Rectal smooth muscle tissue (tissue), 1 donor: Measurements from ENCODE around the gene ITPR2.
"Not testable (repeated sequence)": the region's sequence is repeated elsewhere in the genome, so short reads cannot be mapped to it uniquely, and the experiment has no call there.

Experiments
- H3K27ac ChIP-seq: one replicate; pipeline ENCODE4 v1.7.0; 2013; ENCODE audit warnings: low read depth, low read length, inconsistent platforms
- H3K27me3 ChIP-seq: one replicate; pipeline ENCODE4 v1.7.0; 2013; ENCODE audit warnings: low read length; ENCODE audit not compliant: control insufficient read depth, insufficient read depth
- H3K36me3 ChIP-seq: one replicate; pipeline ENCODE4 v1.7.0; 2013; ENCODE audit warnings: low read length; ENCODE audit not compliant: control insufficient read depth, insufficient read depth
- H3K4me1 ChIP-seq: one replicate; pipeline ENCODE4 v1.7.0; 2013; ENCODE audit warnings: low read length; ENCODE audit not compliant: control insufficient read depth, insufficient read depth
- H3K4me3 ChIP-seq: one replicate; pipeline ENCODE4 v1.7.0; 2013; ENCODE audit warnings: low read length
- H3K9ac ChIP-seq: one replicate; pipeline ENCODE4 v1.7.0; 2013; ENCODE audit warnings: low read length

Gene ITPR2

DNA sequence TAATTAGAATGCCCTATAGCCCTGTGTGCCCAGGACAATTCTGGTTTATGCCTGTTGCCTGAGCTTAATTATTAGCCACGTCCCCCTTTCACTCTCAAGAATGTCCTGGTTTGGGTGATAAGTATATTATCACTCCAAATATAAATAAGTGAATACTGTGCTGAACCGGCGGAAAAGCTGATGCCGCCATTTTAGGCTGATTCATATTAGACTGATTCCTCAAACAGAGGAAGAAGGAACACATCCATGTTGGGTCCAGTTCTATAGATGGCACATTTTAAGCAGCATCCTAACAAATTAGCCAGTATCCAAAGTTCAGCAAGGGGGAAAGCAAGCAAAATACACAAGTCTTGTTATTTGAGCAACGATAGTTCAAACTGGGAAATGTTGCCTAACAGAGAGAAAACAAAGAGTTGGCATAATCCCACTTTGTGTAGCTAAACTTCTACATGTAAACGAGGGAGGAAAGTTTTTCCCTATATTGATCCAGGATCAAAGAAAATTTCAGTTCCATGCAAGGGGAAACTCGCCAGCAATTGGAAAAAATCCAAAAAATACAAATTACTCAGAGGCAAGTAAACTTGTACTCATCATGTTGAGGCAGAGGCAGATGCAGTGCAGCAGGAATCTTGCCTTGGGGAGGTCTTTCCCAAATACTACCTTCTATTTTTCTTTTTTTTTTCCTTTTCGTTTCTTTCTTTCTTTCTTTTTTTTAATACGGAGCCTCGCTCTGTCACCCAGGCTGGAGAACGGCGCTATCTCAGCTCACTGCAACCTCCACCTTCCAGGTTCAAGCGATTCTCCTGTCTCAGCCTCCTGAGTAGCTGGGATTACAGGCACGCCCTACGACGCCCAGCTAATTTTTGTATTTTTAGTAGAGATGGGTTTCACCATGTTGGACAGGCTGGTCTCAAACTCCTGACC is 96.2 kb downstream of the ITPR2 start:
- Histone ChIP-seq H3K4me1 (peaks cover 15% of the 10 kb centered on the region), H3K4me3 (no peak overlapping the region)

DNA sequence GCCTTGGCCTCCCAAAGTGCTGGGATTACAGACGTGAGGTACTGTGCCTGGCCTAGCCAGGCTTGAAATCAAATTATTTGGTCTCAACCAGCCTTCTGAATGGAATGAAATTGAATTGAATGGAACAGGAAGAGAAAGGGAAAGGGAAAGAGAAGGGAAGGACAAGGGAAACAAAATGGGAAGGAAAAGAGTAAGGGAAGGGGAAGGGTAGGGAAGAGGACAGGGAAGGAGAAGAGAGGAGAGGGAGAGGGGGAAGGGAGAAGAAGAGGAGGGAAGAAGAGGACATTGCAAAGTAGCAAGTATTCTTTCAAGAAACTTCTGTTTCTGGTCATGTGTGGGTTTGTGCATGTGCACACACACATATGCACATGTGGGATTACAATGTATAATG is 97.8 kb downstream of the ITPR2 start:
- H3K9ac ChIP-seq, result no peak overlapping the region
- peaks cover 4% of the 10 kb centered on the region for H3K4me1 ChIP-seq
- no peaks in the 10 kb centered on the region for H3K36me3 ChIP-seq
- H3K27ac ChIP-seq, result no peak overlapping the region
- no peak overlapping the region for H3K4me3 ChIP-seq
- H3K27me3 ChIP-seq, result no peaks in the 10 kb centered on the region

More for the DNA sequence above, 96.2 kb downstream of the ITPR2 start:
- Histone ChIP-seq H3K27ac (no peak overlapping the region), H3K36me3 (no peaks in the 10 kb centered on the region), H3K27me3 (no peaks in the 10 kb centered on the region), H3K9ac (no peak overlapping the region)

- no peaks in the 10 kb centered on the region for H3K36me3 ChIP-seq
- no peak overlapping the region for H3K9ac ChIP-seq
- peaks cover 3% of the 10 kb centered on the region for H3K4me1 ChIP-seq
- H3K27me3 ChIP-seq, result no peaks in the 10 kb centered on the region
- no peak overlapping the region for H3K4me3 ChIP-seq
- H3K27ac ChIP-seq, result peak overlapping the region; percentile 32
Measured at GRCh38 chr12:26734510-26735248, 98.3 kb downstream of the ITPR2 start.

- peaks cover 7% of the 10 kb centered on the region for H3K4me1 ChIP-seq
- H3K4me3 ChIP-seq, result no peak overlapping the region
- H3K36me3 ChIP-seq, result no peaks in the 10 kb centered on the region
- no peaks in the 10 kb centered on the region for H3K27me3 ChIP-seq
- H3K27ac ChIP-seq, result no peak overlapping the region
- no peak overlapping the region for H3K9ac ChIP-seq
Measured at GRCh38 chr12:26732005-26732908, 100.7 kb downstream of the ITPR2 start.

DNA sequence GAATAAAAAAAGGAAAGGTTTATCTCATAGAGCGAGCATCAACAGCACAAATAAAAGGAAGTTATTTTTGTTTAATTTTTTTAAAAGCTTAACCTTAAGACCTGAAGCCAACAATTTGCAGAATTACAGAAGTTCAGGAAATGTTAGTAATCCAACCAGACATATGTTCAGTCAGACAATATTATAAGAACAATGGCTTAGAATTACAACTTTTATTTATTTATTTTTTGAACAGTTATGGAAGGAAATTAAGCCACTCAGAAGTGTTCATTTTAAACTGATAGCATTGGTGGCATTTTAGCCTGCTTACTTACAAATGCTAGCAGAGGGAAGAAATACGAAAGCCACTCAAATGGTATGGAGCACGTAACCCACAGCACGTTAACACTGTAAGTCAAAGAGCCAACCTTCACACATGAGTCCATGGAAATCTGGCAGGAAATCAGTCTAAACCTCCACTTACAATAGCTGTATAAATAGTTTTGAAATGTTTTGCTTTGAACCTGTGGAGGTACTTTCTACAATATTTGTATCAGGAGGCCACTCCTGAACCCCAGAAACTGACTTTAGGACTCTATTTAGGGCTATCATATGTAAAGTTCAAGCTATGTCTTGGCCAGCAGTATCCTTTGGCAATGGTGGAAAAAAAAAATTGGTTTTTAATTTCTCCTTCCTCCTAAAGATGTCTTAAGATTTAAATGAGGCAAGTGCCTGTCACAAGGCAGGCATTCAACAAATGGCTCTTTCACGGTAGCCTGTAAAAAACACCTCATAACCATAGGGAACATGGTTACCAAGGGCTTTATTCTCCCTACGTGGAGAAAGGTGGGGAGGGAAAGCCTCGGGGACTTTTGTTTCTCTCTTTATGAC is 102.3 kb downstream of the ITPR2 start:
- no peaks in the 10 kb centered on the region for H3K27me3 ChIP-seq
- no peak overlapping the region for H3K27ac ChIP-seq
- peaks cover 10% of the 10 kb centered on the region for H3K4me1 ChIP-seq

GRCh38 chr12:26729137-26729671 is 103.8 kb downstream of the ITPR2 start:
- H3K36me3 ChIP-seq, H3K27me3 ChIP-seq, H3K4me3 ChIP-seq, H3K27ac ChIP-seq, H3K9ac ChIP-seq: not testable (repeated sequence)
- peaks cover 11% of the 10 kb centered on the region for H3K4me1 ChIP-seq

More for the DNA sequence above, 102.3 kb downstream of the ITPR2 start:
- no peak overlapping the region for H3K9ac ChIP-seq
- no peaks in the 10 kb centered on the region for H3K36me3 ChIP-seq
- H3K4me3 ChIP-seq, result no peak overlapping the region

DNA sequence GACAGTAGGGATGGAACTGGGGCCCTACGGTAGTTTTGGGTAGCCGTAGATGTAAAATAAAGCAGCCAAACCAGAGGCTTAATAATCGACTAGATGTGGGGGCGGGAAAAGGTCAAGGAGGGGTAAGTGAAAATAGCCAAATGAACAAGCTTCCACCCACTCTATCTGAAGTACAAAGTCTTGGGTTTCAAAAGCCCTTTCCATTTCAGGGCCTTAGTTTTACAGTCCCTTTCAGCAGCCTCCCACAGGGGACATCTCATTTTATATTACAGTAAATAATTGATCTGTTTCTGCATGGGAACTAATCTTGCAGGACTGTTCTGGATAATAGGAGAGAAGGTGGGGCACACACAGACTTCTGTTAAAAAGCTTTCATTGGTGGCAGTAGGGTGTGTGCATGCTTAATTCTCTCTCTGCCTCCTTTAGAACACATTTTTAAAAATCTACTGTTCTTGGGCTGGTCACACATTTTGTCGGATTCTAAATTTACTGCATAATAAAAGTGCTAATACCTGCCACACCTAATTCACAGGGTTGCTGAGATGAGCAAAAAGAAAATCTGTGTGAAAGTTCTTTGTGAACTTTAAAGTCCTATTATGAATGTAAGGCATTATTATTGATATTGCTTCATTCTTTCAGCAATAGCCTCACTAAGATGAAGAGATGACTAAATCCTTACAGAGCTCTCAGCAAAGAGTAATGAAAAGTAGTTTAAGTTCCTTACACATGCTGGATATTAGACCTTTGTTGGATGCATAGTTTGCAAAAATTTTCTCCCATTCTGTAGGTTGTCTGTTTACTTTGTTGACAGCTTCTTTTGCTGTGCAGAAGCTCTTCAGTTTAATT is 104.6 kb downstream of the ITPR2 start:
- Histone ChIP-seq H3K36me3 (no peaks in the 10 kb centered on the region), H3K9ac (no peak overlapping the region), H3K4me1 (peaks cover 15% of the 10 kb centered on the region), H3K4me3 (no peak overlapping the region), H3K27me3 (no peaks in the 10 kb centered on the region), H3K27ac (no peak overlapping the region)

GRCh38 chr12:26727482-26728204 is 105.4 kb downstream of the ITPR2 start:
- Histone ChIP-seq H3K36me3 (no peaks in the 10 kb centered on the region), H3K9ac (no peak overlapping the region), H3K27ac (no peak overlapping the region), H3K4me3 (no peak overlapping the region), H3K4me1 (peaks cover 18% of the 10 kb centered on the region), H3K27me3 (no peaks in the 10 kb centered on the region)

DNA sequence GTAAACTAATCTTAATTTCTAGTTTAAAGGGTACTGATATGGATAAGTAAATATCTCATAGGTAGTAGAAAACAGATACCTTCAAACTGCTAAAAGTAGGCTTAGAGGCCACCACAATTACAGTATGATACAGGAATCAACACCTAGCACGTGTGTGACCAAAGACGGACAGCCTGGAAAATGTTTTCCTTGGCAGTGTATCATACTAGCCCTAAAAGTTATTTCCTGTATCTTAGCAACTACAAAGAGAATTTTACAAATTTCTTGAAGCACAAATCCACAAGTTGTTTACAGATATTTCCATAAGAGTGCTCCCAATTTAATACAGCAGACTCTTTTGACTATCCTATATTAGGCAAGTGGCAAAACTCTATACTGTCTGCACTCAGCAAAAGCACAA is 106.0 kb downstream of the ITPR2 start:
- Histone ChIP-seq H3K36me3 (no peaks in the 10 kb centered on the region), H3K9ac (no peak overlapping the region), H3K27ac (no peak overlapping the region), H3K27me3 (no peaks in the 10 kb centered on the region), H3K4me1 (peaks cover 18% of the 10 kb centered on the region), H3K4me3 (no peak overlapping the region)

DNA sequence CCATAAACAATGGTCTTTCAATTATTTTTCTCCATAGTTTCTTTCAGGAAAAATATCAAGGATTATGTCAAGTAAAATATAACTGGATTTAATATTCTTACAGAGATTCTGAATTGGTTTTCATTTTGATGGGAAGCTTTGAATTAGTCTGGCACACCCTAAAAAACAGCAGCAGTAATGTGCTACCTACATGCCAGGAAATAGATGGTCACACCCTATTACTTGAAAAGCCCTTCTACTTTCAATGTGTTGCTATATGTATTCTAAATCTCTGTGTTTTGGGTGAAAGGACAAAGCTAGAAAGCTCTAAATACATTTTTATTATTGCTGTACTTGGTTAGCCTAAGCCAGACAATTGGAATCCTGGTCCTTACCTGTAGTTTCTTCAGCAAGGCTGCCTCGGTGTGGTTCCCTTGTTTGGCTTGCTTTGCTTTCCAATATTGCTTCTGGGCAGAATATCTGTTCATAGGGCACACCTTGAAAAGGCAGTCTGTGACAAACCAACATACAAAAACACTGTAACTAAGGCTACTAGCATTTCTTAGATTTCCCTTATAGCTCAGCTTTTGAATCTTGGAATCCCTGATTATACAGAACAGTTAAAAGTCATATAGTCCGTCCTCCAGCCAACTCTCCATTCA is 107.6 kb downstream of the ITPR2 start:
- Histone ChIP-seq H3K36me3 (no peaks in the 10 kb centered on the region), H3K4me1 (peaks cover 18% of the 10 kb centered on the region), H3K9ac (no peak overlapping the region), H3K27me3 (no peaks in the 10 kb centered on the region), H3K27ac (no peak overlapping the region), H3K4me3 (no peak overlapping the region)
